Measurements from ENCODE around the gene SLC25A15.
"Not testable (repeated sequence)": the region's sequence is repeated elsewhere in the genome, so short reads cannot be mapped to it uniquely, and the experiment has no call there.

Gene SLC25A15

GRCh38 chr13:40812724-40813445 is 23.5 kb downstream of the SLC25A15 start:
- H3K36me3 Mint-ChIP-seq (ENCODE audit: low read depth), result peaks cover 76% of the 10 kb centered on the region
- H3K27me3 Mint-ChIP-seq (ENCODE audit: low read depth), result no peaks in the 10 kb centered on the region
- no peak for TF ChIP-seq CTCF (IDR thresholded peaks at IDR 0.05; ENCODE audit: unreplicated experiment in 3 of 3)
- no peak overlapping the region for H3K27ac Mint-ChIP-seq
- H3K4me1 Mint-ChIP-seq, result no peaks in the 10 kb centered on the region
- H3K4me3 Mint-ChIP-seq, result no peak overlapping the region
- peaks cover 30% of the 10 kb centered on the region for H3K9me3 Mint-ChIP-seq

DNA sequence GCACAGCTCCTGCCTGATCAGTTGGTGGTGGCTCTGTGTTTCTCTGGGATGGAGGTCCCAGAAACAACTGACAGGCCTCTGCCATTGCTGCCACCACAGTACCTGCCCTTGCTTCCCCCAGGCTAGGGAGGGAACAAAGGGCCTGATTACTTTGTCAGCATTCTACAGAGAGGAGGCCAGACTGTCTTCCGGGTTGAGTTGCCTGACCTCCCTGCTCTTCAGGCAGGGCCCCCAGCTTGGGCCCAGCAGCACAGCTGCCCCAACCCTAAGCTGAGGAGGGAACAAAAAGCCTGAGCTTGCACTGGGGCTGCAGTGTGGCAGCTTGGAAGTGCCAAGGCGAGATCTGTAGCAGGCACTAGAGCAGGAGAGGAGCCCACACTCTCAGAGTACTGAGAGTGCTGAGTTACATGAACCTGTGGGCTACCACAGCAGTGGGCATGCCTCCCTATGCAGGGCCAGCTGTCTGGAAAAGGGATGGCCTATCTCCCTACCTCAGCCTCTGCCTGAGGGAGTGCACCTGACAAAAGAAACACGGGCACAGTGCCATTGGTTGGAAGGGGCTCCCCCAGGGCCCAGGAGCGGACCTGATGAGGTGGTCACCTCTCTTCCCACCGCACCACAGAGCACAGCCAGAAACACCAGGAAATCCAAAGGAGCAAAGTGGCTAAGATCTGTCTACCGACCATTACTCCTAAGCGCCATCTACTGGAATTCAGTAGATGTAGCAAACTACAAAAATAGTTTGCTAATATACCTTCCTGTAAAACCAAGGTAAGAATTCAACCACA is 24.4 kb downstream of the SLC25A15 start:
- TF ChIP-seq CTCF (IDR thresholded peaks at IDR 0.05; ENCODE audit: unreplicated experiment in 3 of 3), result peak in 1 of 3 experiments; percentile 30
- H3K9me3 Mint-ChIP-seq, result peaks cover 39% of the 10 kb centered on the region
- H3K27me3 Mint-ChIP-seq (ENCODE audit: low read depth), result no peaks in the 10 kb centered on the region
- no peaks in the 10 kb centered on the region for H3K4me1 Mint-ChIP-seq
- H3K4me3 Mint-ChIP-seq, result no peak overlapping the region
- no peak overlapping the region for H3K27ac Mint-ChIP-seq
- peaks cover 76% of the 10 kb centered on the region for H3K36me3 Mint-ChIP-seq (ENCODE audit: low read depth)

DNA sequence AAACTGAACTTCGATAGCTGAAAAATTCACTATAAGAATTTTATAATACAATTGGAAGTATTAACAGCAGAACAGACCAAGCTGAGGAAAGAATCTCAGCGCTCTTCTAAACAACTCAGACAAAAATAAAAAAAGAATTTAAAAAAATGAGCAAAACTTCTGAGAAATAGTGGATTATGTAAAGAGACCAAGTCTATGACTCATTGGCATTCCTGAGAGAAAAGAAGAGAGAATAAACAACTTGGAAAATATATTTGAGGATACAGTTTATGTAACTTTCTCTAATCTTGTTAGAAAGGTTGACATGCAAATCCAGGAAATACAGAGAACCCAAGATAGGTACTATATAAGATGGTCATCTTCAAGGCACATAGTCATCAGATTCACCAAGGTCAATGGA is 25.4 kb downstream of the SLC25A15 start:
- no peak for TF ChIP-seq CTCF (IDR thresholded peaks at IDR 0.05; ENCODE audit: unreplicated experiment in 3 of 3)
- Mint-ChIP-seq H3K36me3 (ENCODE audit: low read depth) (peaks cover 68% of the 10 kb centered on the region), H3K4me3 (no peak overlapping the region), H3K27ac (no peak overlapping the region), H3K4me1 (no peaks in the 10 kb centered on the region), H3K27me3 (ENCODE audit: low read depth) (no peaks in the 10 kb centered on the region), H3K9me3 (peaks cover 39% of the 10 kb centered on the region)

GRCh38 chr13:40818926-40819325 is 29.5 kb downstream of the SLC25A15 start:
- Mint-ChIP-seq H3K27ac (no peak overlapping the region), H3K9me3 (peaks cover 39% of the 10 kb centered on the region), H3K4me1 (no peaks in the 10 kb centered on the region), H3K4me3 (no peak overlapping the region), H3K36me3 (ENCODE audit: low read depth) (peaks cover 45% of the 10 kb centered on the region), H3K27me3 (ENCODE audit: low read depth) (no peaks in the 10 kb centered on the region)
- no peak for TF ChIP-seq CTCF (IDR thresholded peaks at IDR 0.05; ENCODE audit: unreplicated experiment in 3 of 3)

DNA sequence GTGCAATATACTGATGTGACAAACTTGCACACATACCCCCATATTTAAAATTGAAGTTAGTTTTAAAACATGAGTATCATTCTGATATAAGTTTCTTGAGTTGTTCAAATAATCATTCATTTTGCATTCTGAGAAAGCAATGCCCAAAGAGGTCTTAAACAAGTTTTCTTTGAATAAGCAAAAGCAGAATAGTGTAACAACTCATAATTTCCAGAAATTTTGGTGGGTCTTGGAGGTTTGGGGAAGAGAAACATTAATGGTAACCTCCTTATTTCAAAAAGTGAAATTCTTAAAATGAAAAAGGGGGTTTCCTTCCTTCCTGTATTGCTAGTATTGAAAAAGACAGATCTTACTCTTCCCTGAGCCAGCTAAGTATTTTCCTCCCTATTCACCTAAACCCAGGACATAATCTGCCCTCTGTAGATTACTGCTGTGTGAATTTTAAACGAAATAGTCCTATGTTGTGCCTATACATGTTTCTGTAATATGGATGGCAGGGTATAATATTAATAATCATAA is 30.4 kb downstream of the SLC25A15 start:
- Mint-ChIP-seq H3K4me1 (no peaks in the 10 kb centered on the region), H3K27ac (no peak overlapping the region), H3K9me3 (peaks cover 32% of the 10 kb centered on the region)

GRCh38 chr13:40839725-40840124 is 50.3 kb downstream of the SLC25A15 start:
- Mint-ChIP-seq H3K9me3 (peaks cover 24% of the 10 kb centered on the region), H3K36me3 (ENCODE audit: low read depth) (peaks cover 21% of the 10 kb centered on the region)
- not testable (repeated sequence) for H3K4me1 Mint-ChIP-seq; H3K27ac Mint-ChIP-seq; H3K27me3 Mint-ChIP-seq (ENCODE audit: low read depth); H3K4me3 Mint-ChIP-seq

More for the DNA sequence above, 30.4 kb downstream of the SLC25A15 start:
- Mint-ChIP-seq H3K4me3 (no peak overlapping the region), H3K27me3 (ENCODE audit: low read depth) (no peaks in the 10 kb centered on the region), H3K36me3 (ENCODE audit: low read depth) (peaks cover 35% of the 10 kb centered on the region)
- no peak for TF ChIP-seq CTCF (IDR thresholded peaks at IDR 0.05; ENCODE audit: unreplicated experiment in 3 of 3)

- peaks cover 19% of the 10 kb centered on the region for H3K36me3 Mint-ChIP-seq (ENCODE audit: low read depth)
Observed at GRCh38 chr13:40840955-40841354, 51.5 kb downstream of the SLC25A15 start.

More at GRCh38 chr13:40840955-40841354, 51.5 kb downstream of the SLC25A15 start:
- not testable (repeated sequence) for H3K4me3 Mint-ChIP-seq; H3K27ac Mint-ChIP-seq; H3K4me1 Mint-ChIP-seq; H3K27me3 Mint-ChIP-seq (ENCODE audit: low read depth)
- H3K9me3 Mint-ChIP-seq, result peaks cover 24% of the 10 kb centered on the region

Measured in nephron (organoid).